Lower lobe of right lung (tissue), 2 donors: ENCODE data around the gene KCNIP1. TPM values are rescaled to one million over a fixed set of nuclear protein-coding genes. Genes with fewer than 3 reads are reported as not detected.

Experiments
- ATAC-seq, 2 donors: fragments of 200-7000 bp; cut with Tn5 transposase; one replicate each; pipeline ENCODE4 v1.9.1; 2020 to 2022; ENCODE audit warnings: mild to moderate bottlenecking in 2 of 2, moderate library complexity in 2 of 2
- DNase-seq: peaks from one replicate; pipeline ENCODE4 v3.0.0-alpha.2; 2020
- H3K27ac ChIP-seq: fragments of 200-600 bp; one replicate; pipeline ENCODE4 v1.8.0; 2022
- H3K27me3 ChIP-seq: fragments of 200-600 bp; one replicate; pipeline ENCODE4 v1.8.0; 2022; ENCODE audit warnings: low read depth
- H3K36me3 ChIP-seq: fragments of 200-600 bp; one replicate; pipeline ENCODE4 v1.8.0; 2022; ENCODE audit warnings: mild to moderate bottlenecking
- H3K4me1 ChIP-seq: fragments of 200-600 bp; one replicate; pipeline ENCODE4 v1.8.0; 2022
- H3K4me3 ChIP-seq: fragments of 200-600 bp; one replicate; pipeline ENCODE4 v1.8.0; 2022; ENCODE audit warnings: mild to moderate bottlenecking
- H3K9me3 ChIP-seq: fragments of 200-600 bp; one replicate; pipeline ENCODE4 v1.8.0; 2022
- CTCF ChIP-seq: fragments of 200-600 bp; IDR thresholded peaks from one replicate; pipeline ENCODE4 v1.8.0; 2022; ENCODE audit warnings: antibody characterized with exemption, mild to moderate bottlenecking
- intact Hi-C: fragments of 100-400 bp; cut with DNase I; formaldehyde crosslinking; loops from one replicate; pipeline ENCODE4 v1.11.0; 2022
- total RNA-seq: library from RNA; stranded (reverse); fragmentation: NEBNext Ultra II Directional; extraction: Animal tissue kit (Norgen Biotek cat#: 25700); gene quantifications from one replicate; pipeline ENCODE4 v1.2.1, GENCODE V29; 2021
- donor health status: DM: no; HTN: yes; CAD: no; lungs with severe emphysema.

Gene KCNIP1
- total RNA-seq, 1 donor from 2014 or later, result 1.7 TPM

- TF ChIP-seq CTCF, result no peak
- H3K4me3 ChIP-seq, result no peak overlapping the region
- DNase-seq (no peak), ATAC-seq (peak in 1 of 2 donors; percentile 36)
- no peaks in the 10 kb centered on the region for H3K9me3 ChIP-seq
- intact Hi-C loops, result no loop called here
- H3K27ac ChIP-seq, result no peak overlapping the region
- H3K36me3 ChIP-seq, result no peaks in the 10 kb centered on the region
- H3K4me1 ChIP-seq, result no peaks in the 10 kb centered on the region
- peaks cover 7% of the 10 kb centered on the region for H3K27me3 ChIP-seq
Measured at GRCh38 chr5:170563824-170564567, 60.2 kb downstream of the KCNIP1 start.

DNA sequence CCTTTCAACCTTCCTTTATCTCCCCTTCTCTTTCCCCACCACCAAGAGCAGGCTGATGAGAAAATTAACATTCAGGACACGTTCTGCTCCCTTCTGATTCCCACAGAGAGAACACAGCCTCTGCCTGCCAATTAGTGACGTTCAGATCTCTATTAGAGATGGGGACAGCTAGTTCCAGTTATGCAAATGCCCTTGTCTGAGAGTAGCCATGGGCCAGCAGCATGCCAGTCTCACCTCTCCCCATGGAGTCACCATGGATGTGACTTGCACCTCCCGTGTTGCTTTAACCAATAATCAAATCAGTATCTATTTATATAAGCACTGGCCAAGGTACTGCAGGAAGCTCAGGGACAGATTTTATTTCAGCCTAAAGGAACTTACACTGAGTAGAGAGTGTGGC, 61.3 kb downstream of the KCNIP1 start:
- no peak for TF ChIP-seq CTCF
- no peak overlapping the region for H3K27ac ChIP-seq
- no peak for ATAC-seq
- peaks cover 13% of the 10 kb centered on the region for H3K27me3 ChIP-seq
- DNase-seq, result no peak
- H3K4me1 ChIP-seq, result no peaks in the 10 kb centered on the region
- no peaks in the 10 kb centered on the region for H3K36me3 ChIP-seq
- H3K9me3 ChIP-seq, result no peaks in the 10 kb centered on the region
- intact Hi-C loops, result no loop called here
- no peak overlapping the region for H3K4me3 ChIP-seq

GRCh38 chr5:170569101-170569500, 65.3 kb downstream of the KCNIP1 start:
- H3K4me1 ChIP-seq, result no peaks in the 10 kb centered on the region
- intact Hi-C loops, result no loop called here
- ATAC-seq, result no peak
- H3K36me3 ChIP-seq, result no peaks in the 10 kb centered on the region
- H3K9me3 ChIP-seq, result no peaks in the 10 kb centered on the region
- H3K27me3 ChIP-seq, result peaks cover 29% of the 10 kb centered on the region
- no peak for DNase-seq
- H3K4me3 ChIP-seq, result no peak overlapping the region
- no peak for TF ChIP-seq CTCF
- H3K27ac ChIP-seq, result no peak overlapping the region

DNA sequence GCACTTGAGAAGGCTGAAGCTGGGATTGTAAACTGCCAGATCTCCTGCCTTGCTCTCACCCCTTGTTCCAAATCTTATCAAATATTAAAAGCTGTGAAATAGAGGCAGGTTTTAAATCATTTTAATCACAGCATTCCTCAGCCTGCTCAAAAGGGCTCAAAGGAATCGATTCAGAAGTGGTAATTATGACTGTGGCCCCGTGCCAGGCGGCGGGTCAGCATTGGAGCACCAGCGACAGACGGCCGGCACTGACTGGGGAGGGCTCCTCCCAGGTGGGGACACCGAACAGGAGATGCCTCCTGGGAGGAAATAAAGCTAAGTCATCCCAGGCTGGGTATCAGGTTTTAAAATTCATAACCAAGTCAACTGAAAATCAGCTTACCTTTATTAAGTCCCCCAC, 66.7 kb downstream of the KCNIP1 start:
- intact Hi-C loops, result no loop called here
- DNase-seq (no peak), ATAC-seq (no peak)
- H3K4me1 ChIP-seq, result no peaks in the 10 kb centered on the region
- TF ChIP-seq CTCF, result no peak
- H3K36me3 ChIP-seq, result no peaks in the 10 kb centered on the region
- H3K9me3 ChIP-seq, result no peaks in the 10 kb centered on the region
- peaks cover 29% of the 10 kb centered on the region for H3K27me3 ChIP-seq
- H3K27ac ChIP-seq, result no peak overlapping the region
- no peak overlapping the region for H3K4me3 ChIP-seq

- Histone ChIP-seq H3K27me3 (peaks cover 29% of the 10 kb centered on the region), H3K4me1 (no peaks in the 10 kb centered on the region), H3K36me3 (no peaks in the 10 kb centered on the region), H3K4me3 (no peak overlapping the region), H3K27ac (no peak overlapping the region), H3K9me3 (no peaks in the 10 kb centered on the region)
- DNase-seq, result no peak
- intact Hi-C loops, result no loop called here
- TF ChIP-seq CTCF, result no peak
- peak in 1 of 2 donors; percentile 30 for ATAC-seq
Measured at GRCh38 chr5:170571281-170571731, 67.5 kb downstream of the KCNIP1 start.
